ENCODE data around the gene MACROD1. TPM values are rescaled to one million over a fixed set of nuclear protein-coding genes. Genes with fewer than 3 reads are reported as not detected.

Gene MACROD1
- total RNA-seq, 1 donor from 2014 or later: 27.8 TPM

DNA sequence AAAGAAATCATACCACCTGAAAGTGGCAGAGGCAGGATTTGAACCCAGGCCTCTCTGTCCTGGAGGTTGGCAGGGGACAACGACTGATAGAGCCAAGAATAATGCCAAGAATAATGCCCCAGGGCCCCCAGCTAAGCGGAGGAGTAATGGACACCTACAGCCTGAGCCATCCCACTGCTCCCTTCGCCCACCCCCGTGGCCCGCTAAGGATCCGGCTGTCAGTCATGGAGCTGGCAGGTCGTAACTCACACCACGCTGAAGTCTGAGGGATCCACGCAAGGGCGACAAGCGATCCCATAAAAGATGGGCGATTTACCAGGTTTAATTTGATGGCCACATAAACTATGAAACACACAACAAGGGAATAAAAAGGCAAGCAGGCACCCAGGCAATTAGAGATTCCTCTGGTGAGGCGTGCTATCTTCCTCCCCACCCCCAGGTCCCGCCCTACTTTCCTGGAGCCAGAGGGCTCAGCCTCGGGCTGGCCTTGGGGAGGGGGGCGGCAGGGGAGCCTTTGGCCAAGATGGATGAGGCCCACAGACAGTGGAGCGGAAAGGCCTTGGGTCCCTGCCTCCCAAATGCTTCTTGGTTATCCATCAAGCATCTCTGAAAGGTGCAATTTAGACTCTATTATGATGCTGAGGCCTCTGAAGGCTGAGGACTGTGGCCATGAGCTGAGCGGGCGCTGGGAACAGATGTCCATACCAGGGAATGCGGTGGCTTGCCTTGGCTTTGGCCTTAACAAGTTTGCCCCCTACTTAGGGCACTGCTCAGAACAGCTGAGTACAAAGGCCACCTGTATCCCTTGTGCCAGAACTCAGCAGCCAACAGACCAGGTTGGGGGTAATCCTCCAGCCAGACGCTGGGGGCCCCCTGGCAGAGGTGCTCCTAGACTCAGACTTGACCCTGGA, 55.2 kb downstream of the MACROD1 start:
- no peak for DNase-seq (ENCODE audit: low read depth)
- TF ChIP-seq, protein P1, sequence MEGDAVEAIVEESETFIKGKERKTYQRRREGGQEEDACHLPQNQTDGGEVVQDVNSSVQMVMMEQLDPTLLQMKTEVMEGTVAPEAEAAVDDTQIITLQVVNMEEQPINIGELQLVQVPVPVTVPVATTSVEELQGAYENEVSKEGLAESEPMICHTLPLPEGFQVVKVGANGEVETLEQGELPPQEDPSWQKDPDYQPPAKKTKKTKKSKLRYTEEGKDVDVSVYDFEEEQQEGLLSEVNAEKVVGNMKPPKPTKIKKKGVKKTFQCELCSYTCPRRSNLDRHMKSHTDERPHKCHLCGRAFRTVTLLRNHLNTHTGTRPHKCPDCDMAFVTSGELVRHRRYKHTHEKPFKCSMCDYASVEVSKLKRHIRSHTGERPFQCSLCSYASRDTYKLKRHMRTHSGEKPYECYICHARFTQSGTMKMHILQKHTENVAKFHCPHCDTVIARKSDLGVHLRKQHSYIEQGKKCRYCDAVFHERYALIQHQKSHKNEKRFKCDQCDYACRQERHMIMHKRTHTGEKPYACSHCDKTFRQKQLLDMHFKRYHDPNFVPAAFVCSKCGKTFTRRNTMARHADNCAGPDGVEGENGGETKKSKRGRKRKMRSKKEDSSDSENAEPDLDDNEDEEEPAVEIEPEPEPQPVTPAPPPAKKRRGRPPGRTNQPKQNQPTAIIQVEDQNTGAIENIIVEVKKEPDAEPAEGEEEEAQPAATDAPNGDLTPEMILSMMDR (conservative IDR thresholded peaks at IDR 0.05; ENCODE audit: low read depth, low read length): no peak
- no peak overlapping the region for H3K4me3 ChIP-seq (ENCODE audit: low read depth, low read length)

DNA sequence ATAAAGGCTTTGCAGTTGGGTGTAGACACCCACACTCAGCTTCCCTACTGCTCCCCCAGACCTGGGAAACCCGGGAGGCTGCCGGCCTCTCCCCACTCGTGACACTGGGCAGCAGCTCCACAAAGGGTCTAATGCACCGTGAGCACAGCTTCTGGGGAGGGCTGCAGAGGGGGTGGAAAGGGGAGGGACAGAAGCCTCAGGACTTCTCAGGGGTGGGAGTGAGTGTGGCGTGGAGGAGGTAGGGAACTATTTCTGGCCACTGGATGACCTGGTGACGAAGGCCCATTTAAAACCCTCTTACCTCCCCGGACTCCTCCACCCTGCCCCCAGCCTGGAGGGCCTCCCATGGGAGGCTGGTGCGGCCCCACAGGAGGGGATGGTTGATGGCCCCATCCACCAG, 56.6 kb downstream of the MACROD1 start:
- TF ChIP-seq, protein P1 (conservative IDR thresholded peaks at IDR 0.05; ENCODE audit: low read depth, low read length): no peak
- DNase-seq (ENCODE audit: low read depth): no peak

DNA sequence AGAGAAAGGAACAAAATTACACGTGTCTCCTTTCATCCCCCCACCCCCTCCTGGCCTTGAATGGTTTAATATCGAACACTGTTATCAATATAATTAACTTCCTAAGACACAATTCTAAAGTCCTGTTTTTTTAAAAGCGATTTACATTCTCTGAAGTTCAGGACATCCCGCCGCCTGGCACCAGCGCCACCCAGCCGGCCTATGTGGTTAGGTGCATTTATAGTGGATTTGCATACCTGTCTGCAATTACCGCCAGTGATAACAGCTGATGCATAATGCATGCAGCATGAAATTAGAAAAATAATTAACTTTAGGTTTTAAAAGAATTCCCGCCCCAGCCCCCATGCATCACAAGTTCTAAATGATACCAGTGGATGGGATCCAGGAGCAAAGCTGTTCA, 58.6 kb downstream of the MACROD1 start:
- no peak overlapping the region for H3K4me3 ChIP-seq (ENCODE audit: low read depth, low read length)
- TF ChIP-seq, protein P1 (conservative IDR thresholded peaks at IDR 0.05; ENCODE audit: low read depth, low read length): no peak
- DNase-seq (ENCODE audit: low read depth): no peak

More for the DNA sequence above, 56.6 kb downstream of the MACROD1 start:
- H3K4me3 ChIP-seq (ENCODE audit: low read depth, low read length): no peak overlapping the region

DNA sequence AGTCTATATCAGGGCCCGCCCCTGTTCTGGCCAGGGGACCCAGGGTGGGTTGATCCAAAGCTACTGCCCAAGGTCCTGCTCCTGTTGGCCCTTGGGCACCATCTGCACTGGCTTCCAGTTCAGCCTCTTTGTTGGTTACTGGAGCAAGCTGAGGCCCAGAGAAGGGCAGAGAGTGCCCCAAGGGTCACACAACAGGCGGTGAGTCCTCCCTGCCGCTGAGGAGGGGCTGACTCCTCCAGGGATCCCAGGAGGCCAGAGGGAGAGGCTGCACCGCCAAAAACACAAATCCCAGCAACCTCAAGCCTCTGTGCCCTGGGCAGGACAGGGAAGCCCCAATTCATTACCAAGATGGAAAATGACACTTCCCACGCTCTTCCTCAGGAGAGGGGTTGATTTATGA, 61.3 kb downstream of the MACROD1 start:
- no peak for DNase-seq (ENCODE audit: low read depth)
- H3K4me3 ChIP-seq (ENCODE audit: low read depth, low read length): no peak overlapping the region
- TF ChIP-seq, protein P1 (conservative IDR thresholded peaks at IDR 0.05; ENCODE audit: low read depth, low read length): no peak

DNA sequence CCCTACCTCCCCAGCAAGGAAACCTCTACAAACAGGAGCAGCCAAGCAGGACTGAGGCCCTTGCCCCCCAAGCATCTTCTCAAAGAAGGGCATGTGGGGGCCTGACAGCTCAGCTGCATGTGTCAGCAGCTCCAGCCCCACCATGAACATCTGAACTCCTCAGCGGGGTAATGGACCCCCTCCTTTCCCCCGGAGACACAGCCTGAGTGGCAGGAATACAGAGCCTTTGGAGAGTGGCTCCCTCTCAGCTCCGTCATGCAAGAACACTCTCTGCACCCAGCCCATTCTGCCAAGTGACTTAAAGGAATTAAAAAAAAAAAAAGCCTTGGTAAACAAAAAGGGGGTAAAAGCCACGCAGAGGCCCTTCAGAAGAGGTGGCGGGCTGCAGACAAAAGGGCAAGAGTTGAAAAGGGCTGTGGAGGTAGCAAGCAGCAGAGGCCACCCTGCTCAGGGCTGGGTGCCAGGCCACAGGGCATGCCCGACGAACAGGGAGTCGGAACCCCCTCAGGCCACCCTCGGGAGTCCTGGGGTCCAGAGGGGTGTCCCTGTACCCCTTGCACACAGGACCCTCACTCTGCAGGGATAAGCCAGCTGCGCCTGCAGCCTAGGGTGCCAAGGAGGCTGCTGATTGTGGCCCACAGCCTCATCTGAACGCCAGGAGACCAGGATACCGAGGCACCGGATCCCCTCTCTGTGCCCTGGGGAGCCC, 62.5 kb downstream of the MACROD1 start:
- no peak overlapping the region for H3K4me3 ChIP-seq (ENCODE audit: low read depth, low read length)
- DNase-seq (ENCODE audit: low read depth): no peak
- TF ChIP-seq, protein P1 (conservative IDR thresholded peaks at IDR 0.05; ENCODE audit: low read depth, low read length): no peak

DNA sequence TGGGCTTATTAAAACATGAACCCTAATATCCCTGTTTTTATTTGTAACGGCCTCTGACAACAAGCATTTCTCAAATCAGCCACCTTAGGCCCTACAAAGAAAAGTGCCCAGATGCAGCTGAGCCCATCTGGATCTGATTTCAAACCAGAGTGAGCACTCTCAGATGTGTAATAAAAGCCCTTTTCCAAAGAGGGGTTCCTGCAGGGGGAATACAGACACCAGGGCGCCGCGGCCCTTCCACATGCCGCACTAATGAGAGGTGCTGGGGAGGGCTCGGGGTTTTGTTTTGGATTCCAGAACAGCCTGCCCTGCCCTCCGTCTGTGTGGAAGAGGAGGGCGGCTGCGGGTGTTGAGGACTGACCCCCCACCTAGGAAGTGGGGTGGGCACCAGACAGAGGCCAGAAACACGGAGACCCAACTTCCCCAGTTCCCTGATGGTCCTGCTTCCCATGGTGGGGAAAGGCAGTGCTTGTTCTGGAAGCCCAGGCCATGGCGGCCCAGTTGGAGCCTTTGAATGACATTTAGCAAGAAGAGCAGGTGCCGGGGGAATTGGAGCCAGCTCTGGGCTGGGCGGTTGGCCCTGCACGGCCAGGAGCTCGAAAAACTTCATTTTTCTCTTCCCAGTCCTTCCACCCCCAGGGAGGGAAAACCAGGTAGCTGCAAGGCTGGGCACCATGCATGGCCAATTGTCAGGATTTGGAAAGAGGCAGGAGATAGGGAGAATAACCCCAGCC, 63.7 kb downstream of the MACROD1 start:
- no peak overlapping the region for H3K4me3 ChIP-seq (ENCODE audit: low read depth, low read length)
- TF ChIP-seq, protein P1 (conservative IDR thresholded peaks at IDR 0.05; ENCODE audit: low read depth, low read length): no peak
- DNase-seq (ENCODE audit: low read depth): no peak

Measured in epithelial cell of proximal tubule (primary cell).